Measurements from ENCODE around the gene PLEKHM2.

DNA sequence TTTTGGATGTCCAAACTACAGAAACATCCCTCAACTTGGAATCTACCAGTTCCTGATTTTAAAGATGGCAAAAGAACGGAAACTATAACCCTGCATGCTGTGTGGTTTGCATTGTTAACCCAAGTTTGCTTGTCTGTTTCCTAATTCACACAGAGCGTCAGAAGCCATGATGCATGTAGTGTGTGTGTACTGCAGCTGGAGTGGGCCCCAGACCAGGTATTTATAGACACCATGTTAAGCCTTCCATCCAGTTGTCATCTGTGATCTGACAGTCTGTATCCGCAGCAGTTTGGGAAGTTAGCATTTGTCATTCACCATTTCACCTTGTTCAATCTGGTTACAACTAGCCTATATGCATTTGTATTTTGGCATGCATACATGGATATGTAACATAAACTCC, 27.7 kb upstream of the PLEKHM2 start:
- TF ChIP-seq, protein P1, sequence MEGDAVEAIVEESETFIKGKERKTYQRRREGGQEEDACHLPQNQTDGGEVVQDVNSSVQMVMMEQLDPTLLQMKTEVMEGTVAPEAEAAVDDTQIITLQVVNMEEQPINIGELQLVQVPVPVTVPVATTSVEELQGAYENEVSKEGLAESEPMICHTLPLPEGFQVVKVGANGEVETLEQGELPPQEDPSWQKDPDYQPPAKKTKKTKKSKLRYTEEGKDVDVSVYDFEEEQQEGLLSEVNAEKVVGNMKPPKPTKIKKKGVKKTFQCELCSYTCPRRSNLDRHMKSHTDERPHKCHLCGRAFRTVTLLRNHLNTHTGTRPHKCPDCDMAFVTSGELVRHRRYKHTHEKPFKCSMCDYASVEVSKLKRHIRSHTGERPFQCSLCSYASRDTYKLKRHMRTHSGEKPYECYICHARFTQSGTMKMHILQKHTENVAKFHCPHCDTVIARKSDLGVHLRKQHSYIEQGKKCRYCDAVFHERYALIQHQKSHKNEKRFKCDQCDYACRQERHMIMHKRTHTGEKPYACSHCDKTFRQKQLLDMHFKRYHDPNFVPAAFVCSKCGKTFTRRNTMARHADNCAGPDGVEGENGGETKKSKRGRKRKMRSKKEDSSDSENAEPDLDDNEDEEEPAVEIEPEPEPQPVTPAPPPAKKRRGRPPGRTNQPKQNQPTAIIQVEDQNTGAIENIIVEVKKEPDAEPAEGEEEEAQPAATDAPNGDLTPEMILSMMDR (IDR thresholded peaks at IDR 0.05), result no peak
- no peak for TF ChIP-seq ZFX (IDR thresholded peaks at IDR 0.05; ENCODE audit: borderline replicate concordance)
